HG03135 (cell line): ENCODE results near the gene ULK1.

Experiments
- ATAC-seq: cut with Tn5 transposase; IDR thresholded peaks from one replicate; pipeline ENCODE4 v1.9.1; 2021; ENCODE audit warnings: mild to moderate bottlenecking, moderate library complexity; ENCODE audit not compliant: unreplicated experiment

ULK1 gene

GRCh38 chr12:131962069-131962468 lies 67.6 kb downstream of the ULK1 start:
- ATAC-seq = no peak

GRCh38 chr12:131963381-131963780 lies 69.0 kb downstream of the ULK1 start:
- ATAC-seq = no peak

GRCh38 chr12:131965073-131965472 lies 70.7 kb downstream of the ULK1 start:
- ATAC-seq = no peak

GRCh38 chr12:131971226-131971625 lies 76.8 kb downstream of the ULK1 start:
- ATAC-seq = no peak
